ENCODE data around the gene STX11. TPM values are rescaled to one million over a fixed set of nuclear protein-coding genes. Genes with fewer than 3 reads are reported as not detected.
A peak's percentile ranks its signal among the peaks of the same experiment; 100 is the strongest.

STX11 gene
- total RNA-seq, 2 donors from 2014 or later, result 16.1 to 26.7 TPM

- no peak for DNase-seq
- no peak for ATAC-seq
- Mint-ChIP-seq H3K36me3 (ENCODE audit: low read depth) (peaks cover 4% of the 10 kb centered on the region), H3K27me3 (peaks cover 18% of the 10 kb centered on the region), H3K27ac (peak overlapping the region; percentile 95), H3K4me1 (peaks cover 36% of the 10 kb centered on the region), H3K4me3 (peak overlapping the region; percentile 83)
- no peaks in the 10 kb centered on the region for H3K9me3 ChIP-seq (ENCODE audit: control insufficient read depth, low read length, poor library complexity, severe bottlenecking)
Observed at GRCh38 chr6:144214622-144215401, 64.5 kb downstream of the STX11 start.

GRCh38 chr6:144215402-144215931 is 65.2 kb downstream of the STX11 start:
- Mint-ChIP-seq H3K27ac (peak overlapping the region; percentile 95), H3K27me3 (peaks cover 13% of the 10 kb centered on the region), H3K36me3 (ENCODE audit: low read depth) (peaks cover 4% of the 10 kb centered on the region), H3K4me3 (peak overlapping the region; percentile 83), H3K4me1 (peaks cover 36% of the 10 kb centered on the region)
- DNase-seq (peak in 1 of 3 donors; percentile 6), ATAC-seq (no peak)
- no peaks in the 10 kb centered on the region for H3K9me3 ChIP-seq (ENCODE audit: control insufficient read depth, low read length, poor library complexity, severe bottlenecking)

DNA sequence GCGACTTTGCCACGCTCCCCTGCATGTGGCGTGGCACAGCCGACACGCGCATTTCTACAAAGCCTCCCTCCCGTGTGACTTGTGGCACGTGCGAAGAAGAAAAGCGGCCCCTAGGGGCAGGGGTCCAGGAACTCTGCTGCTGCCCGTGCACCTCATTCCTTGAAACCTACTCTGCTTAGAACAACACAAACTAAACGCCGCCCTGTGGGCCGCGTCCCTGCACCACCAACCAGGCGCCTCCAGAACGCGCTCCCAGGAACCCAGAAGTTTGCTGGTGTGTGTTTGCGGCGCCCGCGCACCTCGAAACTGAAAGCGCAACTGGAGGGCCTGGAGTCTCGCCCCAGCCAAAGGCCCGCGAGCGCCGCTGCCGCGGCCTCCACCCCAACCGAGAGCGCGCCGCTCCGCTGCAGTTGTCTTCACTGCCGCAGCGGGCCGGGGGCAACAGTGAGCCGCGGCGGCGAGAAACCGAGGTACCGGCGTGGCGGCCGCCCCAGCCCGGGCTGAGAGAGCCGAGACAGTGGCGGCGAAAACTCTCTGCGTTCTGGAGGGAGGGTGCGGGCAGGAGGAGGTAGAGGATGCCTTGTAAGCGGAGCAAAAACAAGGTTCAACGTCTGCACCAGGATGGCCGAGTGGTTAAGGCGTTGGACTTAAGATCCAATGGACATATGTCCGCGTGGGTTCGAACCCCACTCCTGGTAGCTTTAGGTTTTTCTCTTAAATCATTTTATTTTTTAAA is 65.8 kb downstream of the STX11 start:
- peak; percentile 82 for DNase-seq
- no peaks in the 10 kb centered on the region for H3K9me3 ChIP-seq (ENCODE audit: control insufficient read depth, low read length, poor library complexity, severe bottlenecking)
- Mint-ChIP-seq H3K4me3 (peak overlapping the region; percentile 83), H3K4me1 (peaks cover 36% of the 10 kb centered on the region), H3K36me3 (ENCODE audit: low read depth) (peaks cover 4% of the 10 kb centered on the region), H3K27ac (peak overlapping the region; percentile 95), H3K27me3 (peaks cover 7% of the 10 kb centered on the region)
- peak; percentile 88 for ATAC-seq

GRCh38 chr6:144216668-144217218 is 66.4 kb downstream of the STX11 start:
- Mint-ChIP-seq H3K4me3 (peak overlapping the region; percentile 83), H3K27me3 (peaks cover under 1% of the 10 kb centered on the region), H3K4me1 (peaks cover 32% of the 10 kb centered on the region), H3K27ac (peak overlapping the region; percentile 95), H3K36me3 (ENCODE audit: low read depth) (no peaks in the 10 kb centered on the region)
- peak; percentile 49 for ATAC-seq
- peak in 1 of 3 donors; percentile 55 for DNase-seq
- H3K9me3 ChIP-seq (ENCODE audit: control insufficient read depth, low read length, poor library complexity, severe bottlenecking), result no peaks in the 10 kb centered on the region

DNA sequence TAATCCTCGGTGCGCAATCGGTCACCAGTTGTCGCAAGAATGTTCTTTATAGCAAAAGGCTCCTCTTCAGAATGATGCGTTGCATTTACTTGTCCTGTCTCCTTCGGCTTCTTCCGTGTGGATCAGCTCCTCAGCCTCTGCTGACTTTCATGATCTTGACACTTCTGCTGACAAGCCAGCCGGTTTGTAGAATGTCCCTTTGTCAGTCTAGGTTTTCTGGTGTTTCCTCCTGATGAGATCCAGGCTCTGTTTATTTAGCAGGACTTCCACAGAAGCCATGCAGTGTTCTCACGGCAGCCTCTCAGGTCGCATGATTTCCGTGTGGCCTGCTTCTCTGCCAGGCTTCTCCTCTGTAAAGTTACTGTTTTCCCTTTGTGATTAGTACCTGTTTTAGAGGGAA is 66.9 kb downstream of the STX11 start:
- peaks cover 32% of the 10 kb centered on the region for H3K4me1 Mint-ChIP-seq
- H3K27me3 Mint-ChIP-seq, result no peaks in the 10 kb centered on the region
- H3K9me3 ChIP-seq (ENCODE audit: control insufficient read depth, low read length, poor library complexity, severe bottlenecking), result no peaks in the 10 kb centered on the region
- ATAC-seq, result no peak
- no peaks in the 10 kb centered on the region for H3K36me3 Mint-ChIP-seq (ENCODE audit: low read depth)
- H3K4me3 Mint-ChIP-seq, result peak overlapping the region; percentile 83
- no peak for DNase-seq
- H3K27ac Mint-ChIP-seq, result peak overlapping the region; percentile 95

DNA sequence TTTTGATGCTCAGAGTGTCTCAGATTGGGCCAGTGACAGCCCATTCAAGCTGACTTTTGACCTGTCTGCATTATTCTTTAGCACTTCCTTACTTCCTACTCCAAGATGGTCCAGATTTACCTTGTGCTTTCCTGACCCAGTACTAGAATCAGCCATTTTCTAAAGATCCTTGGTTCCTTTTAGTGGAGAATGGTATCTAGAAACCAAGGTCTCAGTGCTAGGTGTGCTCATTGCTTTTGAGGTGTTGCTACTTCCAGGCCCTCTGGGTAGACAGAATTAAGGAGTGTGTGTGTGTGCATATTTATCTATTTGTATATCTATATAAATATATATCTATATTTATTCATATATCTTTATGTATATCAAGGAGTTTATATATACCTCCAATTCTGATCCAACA is 67.5 kb downstream of the STX11 start:
- no peak for DNase-seq

GRCh38 chr6:144219056-144219685 is 68.9 kb downstream of the STX11 start:
- Mint-ChIP-seq H3K4me1 (peaks cover 32% of the 10 kb centered on the region), H3K27me3 (no peaks in the 10 kb centered on the region), H3K36me3 (ENCODE audit: low read depth) (no peaks in the 10 kb centered on the region), H3K4me3 (no peak overlapping the region), H3K27ac (no peak overlapping the region)
- no peak for DNase-seq
- no peak for ATAC-seq
- no peaks in the 10 kb centered on the region for H3K9me3 ChIP-seq (ENCODE audit: control insufficient read depth, low read length, poor library complexity, severe bottlenecking)

More for the DNA sequence above, 67.5 kb downstream of the STX11 start:
- Mint-ChIP-seq H3K27me3 (no peaks in the 10 kb centered on the region), H3K4me3 (peak overlapping the region; percentile 83), H3K36me3 (ENCODE audit: low read depth) (no peaks in the 10 kb centered on the region), H3K4me1 (peaks cover 32% of the 10 kb centered on the region), H3K27ac (peak overlapping the region; percentile 95)
- no peak for ATAC-seq
- no peaks in the 10 kb centered on the region for H3K9me3 ChIP-seq (ENCODE audit: control insufficient read depth, low read length, poor library complexity, severe bottlenecking)

- Mint-ChIP-seq H3K27ac (no peak overlapping the region), H3K27me3 (peaks cover 6% of the 10 kb centered on the region), H3K4me3 (no peak overlapping the region), H3K4me1 (peaks cover 31% of the 10 kb centered on the region), H3K36me3 (ENCODE audit: low read depth) (no peaks in the 10 kb centered on the region)
- ATAC-seq (no peak), DNase-seq (no peak)
- no peaks in the 10 kb centered on the region for H3K9me3 ChIP-seq (ENCODE audit: control insufficient read depth, low read length, poor library complexity, severe bottlenecking)
Observed at GRCh38 chr6:144220031-144220790, 69.9 kb downstream of the STX11 start.

GRCh38 chr6:144223686-144224085 is 73.4 kb downstream of the STX11 start:
- H3K27ac Mint-ChIP-seq, result no peak overlapping the region
- H3K4me3 Mint-ChIP-seq, result no peak overlapping the region
- ATAC-seq (no peak), DNase-seq (no peak)
- no peaks in the 10 kb centered on the region for H3K9me3 ChIP-seq (ENCODE audit: control insufficient read depth, low read length, poor library complexity, severe bottlenecking)
- peaks cover 7% of the 10 kb centered on the region for H3K4me1 Mint-ChIP-seq
- no peaks in the 10 kb centered on the region for H3K36me3 Mint-ChIP-seq (ENCODE audit: low read depth)
- peaks cover 7% of the 10 kb centered on the region for H3K27me3 Mint-ChIP-seq

DNA sequence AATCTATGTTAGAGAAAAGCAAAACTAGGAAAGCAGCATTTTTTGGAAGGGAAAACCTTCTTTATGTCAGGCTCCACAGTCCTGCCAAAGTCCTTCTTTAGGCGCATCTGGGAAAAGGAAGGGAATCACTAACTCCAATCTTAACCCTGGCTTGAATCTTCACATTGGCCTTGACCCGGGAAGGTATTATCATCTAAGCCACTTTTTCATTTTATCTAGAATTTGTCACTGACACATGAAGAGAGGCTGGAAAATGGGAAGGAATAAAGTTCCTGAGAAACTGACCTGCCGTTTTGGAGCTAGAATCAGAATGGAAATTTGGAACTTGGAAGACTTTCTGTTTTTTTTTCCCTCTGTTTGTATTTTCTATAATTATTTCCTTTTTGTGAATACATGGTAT is 81.4 kb downstream of the STX11 start:
- Mint-ChIP-seq H3K27ac (no peak overlapping the region), H3K4me1 (peaks cover 2% of the 10 kb centered on the region), H3K4me3 (no peak overlapping the region), H3K36me3 (ENCODE audit: low read depth) (no peaks in the 10 kb centered on the region), H3K27me3 (no peaks in the 10 kb centered on the region)
- no peak for DNase-seq
- no peaks in the 10 kb centered on the region for H3K9me3 ChIP-seq (ENCODE audit: control insufficient read depth, low read length, poor library complexity, severe bottlenecking)
- no peak for ATAC-seq

GRCh38 chr6:144232176-144232831 is 82.0 kb downstream of the STX11 start:
- no peaks in the 10 kb centered on the region for H3K9me3 ChIP-seq (ENCODE audit: control insufficient read depth, low read length, poor library complexity, severe bottlenecking)
- Mint-ChIP-seq H3K4me3 (no peak overlapping the region), H3K36me3 (ENCODE audit: low read depth) (no peaks in the 10 kb centered on the region), H3K27me3 (no peaks in the 10 kb centered on the region), H3K27ac (no peak overlapping the region), H3K4me1 (peaks cover 2% of the 10 kb centered on the region)
- DNase-seq (no peak), ATAC-seq (no peak)

DNA sequence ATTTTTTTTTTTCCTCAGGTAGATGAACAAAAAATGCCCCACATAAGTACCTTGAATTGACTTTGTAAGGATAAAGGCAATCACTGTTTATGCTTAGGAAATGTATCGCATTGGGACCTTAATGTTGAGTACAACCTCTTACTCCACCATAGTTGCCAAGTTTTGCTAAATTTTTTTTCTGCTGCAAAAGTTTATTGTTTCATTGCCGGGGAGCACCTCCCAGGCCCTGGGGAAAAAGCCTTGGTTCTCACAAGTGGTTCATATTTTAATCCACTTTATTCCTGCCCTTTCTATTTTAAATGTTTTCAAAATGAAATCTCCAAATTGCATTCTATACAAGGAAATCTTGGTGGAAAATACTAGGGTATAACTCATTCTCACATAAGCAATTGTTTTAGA is 82.5 kb downstream of the STX11 start:
- Mint-ChIP-seq H3K27ac (no peak overlapping the region), H3K4me1 (peaks cover 2% of the 10 kb centered on the region), H3K4me3 (no peak overlapping the region), H3K27me3 (no peaks in the 10 kb centered on the region), H3K36me3 (ENCODE audit: low read depth) (no peaks in the 10 kb centered on the region)
- ATAC-seq (no peak), DNase-seq (no peak)
- H3K9me3 ChIP-seq (ENCODE audit: control insufficient read depth, low read length, poor library complexity, severe bottlenecking), result no peaks in the 10 kb centered on the region

Measured in T-helper 17 cell (primary cell).